ENCODE data around the gene NUDT15. TPM values are rescaled to one million over a fixed set of nuclear protein-coding genes. Genes with fewer than 3 reads are reported as not detected.
A peak's percentile ranks its signal among the peaks of the same experiment; 100 is the strongest.

NUDT15 gene
- total RNA-seq = 13.2 TPM
- long read RNA-seq, transcript NUDT15-201 (3 exons, 2,098 nt) = major isoform, 21 of 25 reads
- long read RNA-seq, partial matches to known transcripts = 4 of 25 reads
- long read RNA-seq, other reads (novel, unspliced or antisense) = 0 of 25 reads

GRCh38 chr13:48037346-48038173, at the start of gene NUDT15:
TSS of gene NUDT15 (plus strand) at chr13:48037726. CDS start at chr13:48037747, 21 bp downstream.
- Histone ChIP-seq H3K27ac (replicated peaks) (peak within 1 kb of the TSS; percentile 99), H3K9me3 (replicated peaks) (no peaks in the 10 kb centered on the region), H3K4me1 (peaks cover 25% of the 10 kb centered on the region), H3K36me3 (peaks cover 16% of the 10 kb centered on the region), H3K27me3 (ENCODE audit: low read depth) (no peaks in the 10 kb centered on the region), H3K4me3 (peak within 1 kb of the TSS; percentile 79)
- peak; percentile 93 for DNase-seq
- intact Hi-C loops (cut with micrococcal nuclease) = no loop called here
- peak; percentile 98 for TF ChIP-seq CTCF (IDR thresholded peaks at IDR 0.05; ENCODE audit: borderline replicate concordance)

GRCh38 chr13:47990427-47990826, 47.1 kb upstream of the NUDT15 start:
- Histone ChIP-seq H3K9me3 (replicated peaks) (no peaks in the 10 kb centered on the region), H3K27me3 (ENCODE audit: low read depth) (no peaks in the 10 kb centered on the region), H3K27ac (replicated peaks) (peak overlapping the region; percentile 52), H3K4me1 (peaks cover 20% of the 10 kb centered on the region), H3K36me3 (peaks cover 60% of the 10 kb centered on the region), H3K4me3 (no peak overlapping the region)
- intact Hi-C loops (cut with micrococcal nuclease) = no loop called here
- no peak for DNase-seq
- TF ChIP-seq CTCF (IDR thresholded peaks at IDR 0.05; ENCODE audit: borderline replicate concordance) = no peak

GRCh38 chr13:47990920-47991466, 46.5 kb upstream of the NUDT15 start:
- intact Hi-C loops (cut with micrococcal nuclease) = no loop called here
- DNase-seq = no peak
- peaks cover 60% of the 10 kb centered on the region for H3K36me3 ChIP-seq
- peaks cover 20% of the 10 kb centered on the region for H3K4me1 ChIP-seq
- no peak for TF ChIP-seq CTCF (IDR thresholded peaks at IDR 0.05; ENCODE audit: borderline replicate concordance)
- H3K27ac ChIP-seq (replicated peaks) = peak overlapping the region; percentile 52
- no peaks in the 10 kb centered on the region for H3K27me3 ChIP-seq (ENCODE audit: low read depth)
- H3K9me3 ChIP-seq (replicated peaks) = no peaks in the 10 kb centered on the region
- H3K4me3 ChIP-seq = no peak overlapping the region

GRCh38 chr13:47991859-47992258, 45.7 kb upstream of the NUDT15 start:
- H3K4me3 ChIP-seq = no peak overlapping the region
- peaks cover 24% of the 10 kb centered on the region for H3K4me1 ChIP-seq
- DNase-seq = no peak
- intact Hi-C loops (cut with micrococcal nuclease) = no loop called here
- no peak overlapping the region for H3K27ac ChIP-seq (replicated peaks)
- TF ChIP-seq CTCF (IDR thresholded peaks at IDR 0.05; ENCODE audit: borderline replicate concordance) = no peak
- H3K27me3 ChIP-seq (ENCODE audit: low read depth) = no peaks in the 10 kb centered on the region
- H3K9me3 ChIP-seq (replicated peaks) = no peaks in the 10 kb centered on the region
- peaks cover 54% of the 10 kb centered on the region for H3K36me3 ChIP-seq

GRCh38 chr13:47997384-47997783, 40.1 kb upstream of the NUDT15 start:
- peaks cover 55% of the 10 kb centered on the region for H3K4me1 ChIP-seq
- peak; percentile 20 for DNase-seq
- H3K27me3 ChIP-seq (ENCODE audit: low read depth) = no peaks in the 10 kb centered on the region
- no peak for TF ChIP-seq CTCF (IDR thresholded peaks at IDR 0.05; ENCODE audit: borderline replicate concordance)
- no peak overlapping the region for H3K27ac ChIP-seq (replicated peaks)
- peaks cover 27% of the 10 kb centered on the region for H3K36me3 ChIP-seq
- H3K9me3 ChIP-seq (replicated peaks) = no peaks in the 10 kb centered on the region
- intact Hi-C loops (cut with micrococcal nuclease) = no loop called here
- no peak overlapping the region for H3K4me3 ChIP-seq
